ENCODE data around the gene PCCA. TPM values are rescaled to one million over a fixed set of nuclear protein-coding genes. Genes with fewer than 3 reads are reported as not detected.
"Not testable (repeated sequence)": the region's sequence is repeated elsewhere in the genome, so short reads cannot be mapped to it uniquely, and the experiment has no call there.

Gene PCCA
- total and polyA plus RNA-seq, 5 donors = 35.6 to 56.2 (median 54.6) TPM

GRCh38 chr13:100363285-100363711 is 274.4 kb downstream of the PCCA start:
- no peak overlapping the region for H3K27ac ChIP-seq (ENCODE audit: low read length)
- H3K4me1 ChIP-seq (ENCODE audit: control insufficient read depth, insufficient read depth, low read length) = no peaks in the 10 kb centered on the region
- no peaks in the 10 kb centered on the region for H3K27me3 ChIP-seq (ENCODE audit: control insufficient read depth, insufficient read depth)
- no peak for DNase-seq
- ATAC-seq = no peak
- 52% methylated on average over 3 of the region's 3 CpGs for WGBS
- intact Hi-C loops (cut with DNase I) = no loop called here
- no peak overlapping the region for H3K4me3 ChIP-seq (ENCODE audit: low read length)
- no peaks in the 10 kb centered on the region for H3K9me3 ChIP-seq (ENCODE audit: control insufficient read depth, low read length)

- no peak overlapping the region for H3K4me3 ChIP-seq (ENCODE audit: low read length)
- no peak for DNase-seq
- no peak overlapping the region for H3K27ac ChIP-seq (ENCODE audit: low read length)
- 93% methylated on average over 2 of the region's 2 CpGs for WGBS
- no peaks in the 10 kb centered on the region for H3K9me3 ChIP-seq (ENCODE audit: control insufficient read depth, low read length)
- no peaks in the 10 kb centered on the region for H3K4me1 ChIP-seq (ENCODE audit: control insufficient read depth, insufficient read depth, low read length)
- no peak for ATAC-seq
- H3K27me3 ChIP-seq (ENCODE audit: control insufficient read depth, insufficient read depth) = no peaks in the 10 kb centered on the region
- intact Hi-C loops (cut with DNase I) = no loop called here
These were observed 275.0 kb downstream of the PCCA start for GRCh38 chr13:100363874-100364273.

GRCh38 chr13:100364591-100364990 is 275.7 kb downstream of the PCCA start:
- WGBS = 98% methylated on average over 4 of the region's 4 CpGs

GRCh38 chr13:100365680-100366079 is 276.8 kb downstream of the PCCA start:
- Histone ChIP-seq H3K4me3 (ENCODE audit: low read length) (no peak overlapping the region), H3K27ac (ENCODE audit: low read length) (no peak overlapping the region), H3K27me3 (ENCODE audit: control insufficient read depth, insufficient read depth) (no peaks in the 10 kb centered on the region), H3K9me3 (ENCODE audit: control insufficient read depth, low read length) (no peaks in the 10 kb centered on the region), H3K4me1 (ENCODE audit: control insufficient read depth, insufficient read depth, low read length) (no peaks in the 10 kb centered on the region)
- ATAC-seq = no peak
- intact Hi-C loops (cut with DNase I) = no loop called here
- DNase-seq = no peak
- WGBS = 97% methylated on average over 3 of the region's 3 CpGs

More at GRCh38 chr13:100364591-100364990, 275.7 kb downstream of the PCCA start:
- intact Hi-C loops (cut with DNase I) = no loop called here
- no peak for DNase-seq
- no peaks in the 10 kb centered on the region for H3K9me3 ChIP-seq (ENCODE audit: control insufficient read depth, low read length)
- H3K4me1 ChIP-seq (ENCODE audit: control insufficient read depth, insufficient read depth, low read length) = no peaks in the 10 kb centered on the region
- no peak for ATAC-seq
- H3K4me3 ChIP-seq (ENCODE audit: low read length) = no peak overlapping the region
- H3K27ac ChIP-seq (ENCODE audit: low read length) = no peak overlapping the region
- H3K27me3 ChIP-seq (ENCODE audit: control insufficient read depth, insufficient read depth) = no peaks in the 10 kb centered on the region

- Histone ChIP-seq H3K27me3 (ENCODE audit: control insufficient read depth, insufficient read depth) (no peaks in the 10 kb centered on the region), H3K4me3 (ENCODE audit: low read length) (no peak overlapping the region), H3K27ac (ENCODE audit: low read length) (no peak overlapping the region), H3K9me3 (ENCODE audit: control insufficient read depth, low read length) (peaks cover 2% of the 10 kb centered on the region), H3K4me1 (ENCODE audit: control insufficient read depth, insufficient read depth, low read length) (no peaks in the 10 kb centered on the region)
- ATAC-seq = no peak
- intact Hi-C loops (cut with DNase I) = no loop called here
- no peak for DNase-seq
These were observed 289.6 kb downstream of the PCCA start for GRCh38 chr13:100378533-100378932.

GRCh38 chr13:100381595-100382224 is 292.8 kb downstream of the PCCA start:
- Histone ChIP-seq H3K4me1 (ENCODE audit: control insufficient read depth, insufficient read depth, low read length) (no peaks in the 10 kb centered on the region), H3K4me3 (ENCODE audit: low read length) (no peak overlapping the region), H3K27ac (ENCODE audit: low read length) (no peak overlapping the region), H3K27me3 (ENCODE audit: control insufficient read depth, insufficient read depth) (no peaks in the 10 kb centered on the region), H3K9me3 (ENCODE audit: control insufficient read depth, low read length) (no peaks in the 10 kb centered on the region)
- ATAC-seq = no peak
- 90% methylated on average over 16 of the region's 16 CpGs for WGBS
- DNase-seq = peak in 1 of 3 donors; percentile 22
- intact Hi-C loops (cut with DNase I) = no loop called here

GRCh38 chr13:100382785-100383184 is 293.9 kb downstream of the PCCA start:
- Histone ChIP-seq H3K9me3 (ENCODE audit: control insufficient read depth, low read length) (no peaks in the 10 kb centered on the region), H3K4me3 (ENCODE audit: low read length) (no peak overlapping the region), H3K27me3 (ENCODE audit: control insufficient read depth, insufficient read depth) (no peaks in the 10 kb centered on the region), H3K27ac (ENCODE audit: low read length) (no peak overlapping the region), H3K4me1 (ENCODE audit: control insufficient read depth, insufficient read depth, low read length) (no peaks in the 10 kb centered on the region)
- intact Hi-C loops (cut with DNase I) = no loop called here
- ATAC-seq = no peak
- DNase-seq = no peak

- no peaks in the 10 kb centered on the region for H3K4me1 ChIP-seq (ENCODE audit: control insufficient read depth, insufficient read depth, low read length)
- H3K27ac ChIP-seq (ENCODE audit: low read length) = no peak overlapping the region
- intact Hi-C loops (cut with DNase I) = no loop called here
- H3K9me3 ChIP-seq (ENCODE audit: control insufficient read depth, low read length) = no peaks in the 10 kb centered on the region
- ATAC-seq (no peak), DNase-seq (no peak)
- H3K4me3 ChIP-seq (ENCODE audit: low read length) = no peak overlapping the region
- no peaks in the 10 kb centered on the region for H3K27me3 ChIP-seq (ENCODE audit: control insufficient read depth, insufficient read depth)
- WGBS = 95% methylated on average over 3 of the region's 3 CpGs
These were observed 298.5 kb downstream of the PCCA start for GRCh38 chr13:100387416-100387815.

GRCh38 chr13:100388150-100388549 is 299.3 kb downstream of the PCCA start:
- DNase-seq; intact Hi-C loops (cut with DNase I); H3K27me3 ChIP-seq (ENCODE audit: control insufficient read depth, insufficient read depth); ATAC-seq; H3K9me3 ChIP-seq (ENCODE audit: control insufficient read depth, low read length); H3K4me1 ChIP-seq (ENCODE audit: control insufficient read depth, insufficient read depth, low read length); H3K27ac ChIP-seq (ENCODE audit: low read length); H3K4me3 ChIP-seq (ENCODE audit: low read length): not testable (repeated sequence)
- WGBS = 97% methylated on average over 5 of the region's 5 CpGs

- 90% methylated on average over 4 of the region's 4 CpGs for WGBS
- DNase-seq (no peak), ATAC-seq (no peak)
- H3K9me3 ChIP-seq (ENCODE audit: control insufficient read depth, low read length) = no peaks in the 10 kb centered on the region
- H3K4me3 ChIP-seq (ENCODE audit: low read length) = no peak overlapping the region
- no peaks in the 10 kb centered on the region for H3K4me1 ChIP-seq (ENCODE audit: control insufficient read depth, insufficient read depth, low read length)
- intact Hi-C loops (cut with DNase I) = no loop called here
- H3K27ac ChIP-seq (ENCODE audit: low read length) = no peak overlapping the region
- H3K27me3 ChIP-seq (ENCODE audit: control insufficient read depth, insufficient read depth) = no peaks in the 10 kb centered on the region
These were observed 300.0 kb downstream of the PCCA start for GRCh38 chr13:100388923-100389322.

GRCh38 chr13:100389617-100390016 is 300.7 kb downstream of the PCCA start:
- intact Hi-C loops (cut with DNase I) = no loop called here
- Histone ChIP-seq H3K9me3 (ENCODE audit: control insufficient read depth, low read length) (no peaks in the 10 kb centered on the region), H3K27ac (ENCODE audit: low read length) (no peak overlapping the region), H3K27me3 (ENCODE audit: control insufficient read depth, insufficient read depth) (no peaks in the 10 kb centered on the region), H3K4me1 (ENCODE audit: control insufficient read depth, insufficient read depth, low read length) (no peaks in the 10 kb centered on the region), H3K4me3 (ENCODE audit: low read length) (no peak overlapping the region)
- no peak for DNase-seq
- ATAC-seq = no peak
- 77% methylated on average over 3 of the region's 3 CpGs for WGBS
